ENCODE data around the gene CCDC9B. TPM values are rescaled to one million over a fixed set of nuclear protein-coding genes. Genes with fewer than 3 reads are reported as not detected.

CCDC9B gene
- total and polyA plus RNA-seq, 2 donors (not counting 1 experiment from before 2014, with no cell fraction given) = 2.0 to 38.0 TPM

DNA sequence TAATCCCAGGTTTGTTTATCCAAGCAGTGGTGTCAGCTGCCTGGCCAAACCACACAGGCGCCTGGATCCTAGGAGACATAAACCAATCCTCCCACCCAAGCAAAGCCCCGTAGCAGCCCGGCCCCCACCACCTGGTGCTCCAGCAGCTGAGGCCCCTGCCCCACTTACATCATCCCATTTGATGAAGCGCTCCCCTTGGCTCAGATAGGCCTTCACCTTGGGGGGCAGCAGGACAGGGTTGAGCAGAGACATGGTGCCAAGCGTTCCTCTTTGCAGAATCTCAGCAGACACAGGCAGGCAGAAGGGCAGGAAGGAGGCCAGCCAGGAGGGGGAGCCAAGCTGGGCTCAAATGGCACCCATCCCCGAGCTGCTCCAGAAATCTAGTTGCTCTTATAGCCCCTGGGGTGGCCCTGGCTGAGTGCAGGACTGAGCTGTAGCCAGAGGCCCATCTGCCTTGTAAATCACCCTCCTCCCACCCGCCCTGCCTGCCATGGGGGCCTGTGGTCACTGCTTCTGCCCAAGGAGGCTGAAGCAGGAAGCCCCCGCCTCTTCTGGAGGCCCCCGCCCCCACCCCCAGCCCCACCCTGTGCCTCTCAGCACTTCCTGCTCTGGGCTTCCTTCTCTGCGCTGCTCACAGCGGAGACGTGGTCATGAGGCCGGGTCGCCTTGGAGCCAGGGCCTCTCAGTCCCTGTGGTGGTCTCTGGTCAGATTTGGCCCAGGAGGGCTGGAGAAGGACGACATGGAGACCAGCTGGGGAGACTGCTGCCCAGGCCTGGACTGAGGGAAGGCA, 33.1 kb downstream of the CCDC9B start, which contains the start of gene PLCB2:
TSS of gene PLCB2 (minus strand) at position 515 of the 791 bp plus-strand sequence. CDS start at position 252, 263 bp downstream.
- H2AFZ ChIP-seq (ENCODE audit: low read length) = no peak within 1 kb of the TSS

GRCh38 chr15:40306908-40307307, 33.8 kb downstream of the CCDC9B start:
- H3K4me3 ChIP-seq (replicated peaks in 1 of 4; ENCODE audit: control extremely low read depth in 1 of 4, insufficient read depth in 1 of 4, low read depth in 3 of 4, low read length in 4 of 4) = no peak overlapping the region
- no peak for DNase-seq (ENCODE audit: low read depth in 2 of 2)
- no peaks in the 10 kb centered on the region for H3K79me2 ChIP-seq (ENCODE audit: control insufficient read depth, insufficient read depth, low read length)
- no peak overlapping the region for H3K27ac ChIP-seq (ENCODE audit: insufficient read depth, low read length)
- no peaks in the 10 kb centered on the region for H3K4me1 ChIP-seq (ENCODE audit: control insufficient read depth, extremely low read depth, insufficient read depth, low read length)
- no peak overlapping the region for H2AFZ ChIP-seq (ENCODE audit: low read length)
- no peaks in the 10 kb centered on the region for H3K9me3 ChIP-seq (ENCODE audit: control insufficient read depth, insufficient read depth, low read depth, low read length)
- peaks cover 27% of the 10 kb centered on the region for H3K27me3 ChIP-seq (ENCODE audit: control insufficient read depth, insufficient read depth, low read length)
- no peak for TF ChIP-seq EZH2 (IDR thresholded peaks at IDR 0.05; ENCODE audit: low read length, missing control alignments)
- no peak for TF ChIP-seq CTCF (conservative IDR thresholded peaks at IDR 0.05 in 1 of 2, IDR thresholded peaks at IDR 0.05 in 1 of 2; ENCODE audit: low read depth in 1 of 2, low read length in 2 of 2)
- no peak overlapping the region for H3K9ac ChIP-seq (ENCODE audit: insufficient read depth, low read length)
- H3K4me2 ChIP-seq (ENCODE audit: extremely low read depth, insufficient read depth, low read length) = no peak overlapping the region
- H3K36me3 ChIP-seq (ENCODE audit: control insufficient read depth, insufficient read depth, low read length) = no peaks in the 10 kb centered on the region
- no peaks in the 10 kb centered on the region for H4K20me1 ChIP-seq (ENCODE audit: control insufficient read depth, extremely low read depth, insufficient read depth, low read length)

More for the DNA sequence above, 33.1 kb downstream of the CCDC9B start, which contains the start of gene PLCB2:
- no peaks in the 10 kb centered on the region for H3K9me3 ChIP-seq (ENCODE audit: control insufficient read depth, insufficient read depth, low read depth, low read length)
- H3K27ac ChIP-seq (ENCODE audit: insufficient read depth, low read length) = no peak within 1 kb of the TSS
- no peak within 1 kb of the TSS for H3K4me2 ChIP-seq (ENCODE audit: extremely low read depth, insufficient read depth, low read length)
- no peaks in the 10 kb centered on the region for H3K36me3 ChIP-seq (ENCODE audit: control insufficient read depth, insufficient read depth, low read length)
- H4K20me1 ChIP-seq (ENCODE audit: control insufficient read depth, extremely low read depth, insufficient read depth, low read length) = no peaks in the 10 kb centered on the region
- TF ChIP-seq CTCF (conservative IDR thresholded peaks at IDR 0.05 in 1 of 2, IDR thresholded peaks at IDR 0.05 in 1 of 2; ENCODE audit: low read depth in 1 of 2, low read length in 2 of 2) (peak in 1 of 2 donors; percentile 29), EZH2 (IDR thresholded peaks at IDR 0.05; ENCODE audit: low read length, missing control alignments) (no peak)
- no peak within 1 kb of the TSS for H3K9ac ChIP-seq (ENCODE audit: insufficient read depth, low read length)
- no peak for DNase-seq (ENCODE audit: low read depth in 2 of 2)
- no peaks in the 10 kb centered on the region for H3K4me1 ChIP-seq (ENCODE audit: control insufficient read depth, extremely low read depth, insufficient read depth, low read length)
- no peaks in the 10 kb centered on the region for H3K79me2 ChIP-seq (ENCODE audit: control insufficient read depth, insufficient read depth, low read length)
- no peak within 1 kb of the TSS for H3K4me3 ChIP-seq (replicated peaks in 1 of 4; ENCODE audit: control extremely low read depth in 1 of 4, insufficient read depth in 1 of 4, low read depth in 3 of 4, low read length in 4 of 4)
- peaks cover 30% of the 10 kb centered on the region for H3K27me3 ChIP-seq (ENCODE audit: control insufficient read depth, insufficient read depth, low read length)

- TF ChIP-seq CTCF (conservative IDR thresholded peaks at IDR 0.05 in 1 of 2, IDR thresholded peaks at IDR 0.05 in 1 of 2; ENCODE audit: low read depth in 1 of 2, low read length in 2 of 2) (no peak), EZH2 (IDR thresholded peaks at IDR 0.05; ENCODE audit: low read length, missing control alignments) (no peak)
- no peaks in the 10 kb centered on the region for H3K4me1 ChIP-seq (ENCODE audit: control insufficient read depth, extremely low read depth, insufficient read depth, low read length)
- no peak overlapping the region for H2AFZ ChIP-seq (ENCODE audit: low read length)
- no peak overlapping the region for H3K4me2 ChIP-seq (ENCODE audit: extremely low read depth, insufficient read depth, low read length)
- peaks cover 25% of the 10 kb centered on the region for H3K27me3 ChIP-seq (ENCODE audit: control insufficient read depth, insufficient read depth, low read length)
- no peaks in the 10 kb centered on the region for H3K36me3 ChIP-seq (ENCODE audit: control insufficient read depth, insufficient read depth, low read length)
- H3K9me3 ChIP-seq (ENCODE audit: control insufficient read depth, insufficient read depth, low read depth, low read length) = no peaks in the 10 kb centered on the region
- H3K79me2 ChIP-seq (ENCODE audit: control insufficient read depth, insufficient read depth, low read length) = no peaks in the 10 kb centered on the region
- H3K9ac ChIP-seq (ENCODE audit: insufficient read depth, low read length) = no peak overlapping the region
- H4K20me1 ChIP-seq (ENCODE audit: control insufficient read depth, extremely low read depth, insufficient read depth, low read length) = no peaks in the 10 kb centered on the region
- H3K27ac ChIP-seq (ENCODE audit: insufficient read depth, low read length) = no peak overlapping the region
- H3K4me3 ChIP-seq (replicated peaks in 1 of 4; ENCODE audit: control extremely low read depth in 1 of 4, insufficient read depth in 1 of 4, low read depth in 3 of 4, low read length in 4 of 4) = no peak overlapping the region
- no peak for DNase-seq (ENCODE audit: low read depth in 2 of 2)
Measured at GRCh38 chr15:40306371-40306770, 34.4 kb downstream of the CCDC9B start.
